ENCODE results near the gene AP1S1.
"Not testable (repeated sequence)": the region's sequence is repeated elsewhere in the genome, so short reads cannot be mapped to it uniquely, and the experiment has no call there.

Gene AP1S1

DNA sequence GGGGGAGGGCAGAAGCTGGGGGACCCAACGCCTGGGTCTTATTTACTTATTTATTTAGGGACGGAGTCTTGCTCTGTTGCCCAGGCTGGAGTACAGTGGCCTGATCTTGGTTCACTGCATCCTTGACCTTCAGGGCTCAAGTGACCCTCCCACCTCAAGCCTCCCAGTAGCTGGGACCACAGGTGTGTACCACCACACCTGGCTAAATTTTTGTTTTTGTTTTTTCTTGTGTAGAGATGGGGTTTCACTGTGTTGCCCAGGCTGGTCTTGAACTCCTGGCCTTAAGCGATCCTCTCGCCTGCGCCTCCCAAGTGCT lies 48.3 kb downstream of the AP1S1 start:
- DNase-seq, result no peak

DNA sequence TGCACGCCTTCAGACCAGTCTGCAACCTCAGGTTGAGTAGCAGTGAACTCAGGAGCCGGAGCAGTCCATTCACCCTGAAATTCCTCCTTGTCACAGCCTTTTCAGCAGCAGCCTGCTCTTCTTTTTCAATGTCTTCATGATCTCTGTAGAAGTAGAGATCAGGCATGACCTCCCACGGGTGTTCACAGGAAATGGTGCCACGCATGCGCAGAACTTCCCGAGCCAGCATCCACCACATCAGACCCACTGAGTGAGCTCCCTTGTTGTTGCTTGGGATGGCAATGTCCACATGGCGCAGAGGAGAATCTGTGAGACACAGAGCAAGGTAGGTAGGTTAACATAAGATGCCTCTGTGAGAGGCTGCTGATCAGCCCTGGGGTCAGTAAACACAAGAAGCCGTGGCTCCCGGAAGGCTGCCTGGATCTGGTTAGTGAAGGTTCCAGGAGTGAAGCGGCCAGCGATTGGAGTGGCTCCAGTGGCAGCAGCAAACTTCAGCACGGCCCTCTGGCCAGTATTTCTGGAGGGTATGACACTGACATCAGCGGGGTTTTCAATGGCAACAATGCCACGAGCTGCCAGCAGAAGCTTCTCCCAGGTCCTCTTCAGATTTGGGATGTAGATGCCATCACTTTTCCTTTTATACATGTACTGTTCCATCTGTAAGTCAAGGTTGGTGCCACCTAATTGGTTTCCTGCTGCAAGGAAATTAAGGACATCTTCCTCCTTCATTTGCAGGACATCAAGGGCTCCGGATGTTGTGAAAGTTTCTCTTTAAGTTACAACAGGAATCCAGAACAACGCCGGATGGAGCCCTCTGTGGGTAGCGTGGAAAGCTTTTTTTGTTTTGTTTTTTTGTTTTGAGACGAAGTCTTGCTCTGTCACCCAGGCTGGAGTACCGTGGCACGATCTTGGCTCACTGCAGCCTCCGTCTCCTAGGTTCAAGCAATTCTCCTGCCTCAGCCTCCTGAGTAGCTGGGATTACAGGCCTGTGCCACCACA lies 49.8 kb downstream of the AP1S1 start:
- not testable (repeated sequence) for DNase-seq

DNA sequence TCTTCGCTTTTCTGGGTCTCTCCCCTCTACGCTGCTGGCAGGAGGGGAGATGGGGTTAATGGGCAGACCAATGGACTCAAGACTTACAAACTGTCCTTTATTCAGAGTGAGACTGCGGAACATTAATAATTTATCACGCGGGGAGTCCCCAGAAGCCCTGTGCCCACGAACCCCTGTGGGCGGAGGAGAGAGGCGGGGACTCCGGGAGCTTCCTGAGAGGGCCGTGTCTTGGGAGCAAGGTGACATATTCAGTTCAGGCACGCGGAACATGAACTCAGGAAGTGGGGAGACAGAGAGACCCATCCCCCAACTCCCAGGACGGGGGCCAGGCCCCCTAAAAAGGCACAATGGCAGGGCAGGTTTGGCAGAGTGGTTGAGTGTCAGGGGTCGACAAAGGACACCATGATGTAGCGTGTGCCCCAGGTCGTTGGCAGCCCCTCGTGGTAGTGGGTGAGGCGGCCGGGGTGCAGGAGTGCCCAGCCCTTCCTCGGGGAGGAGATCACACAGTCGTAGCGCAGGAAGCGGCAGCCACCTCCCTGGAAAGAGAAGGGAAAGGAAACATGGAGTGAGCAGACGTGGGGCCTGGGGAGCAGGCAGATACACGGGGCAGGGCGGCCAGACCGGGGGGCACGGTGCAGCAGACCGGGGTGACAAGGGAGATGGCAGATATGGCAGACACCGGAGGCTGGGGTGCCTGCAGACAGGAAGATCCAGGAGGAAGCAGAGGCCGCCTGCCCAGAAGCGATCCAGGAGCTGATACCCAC lies 51.8 kb downstream of the AP1S1 start:
- no peak for DNase-seq

GRCh38 chr7:101206665-101207042 lies 52.4 kb downstream of the AP1S1 start:
- no peak for DNase-seq

GRCh38 chr7:101207459-101207858 lies 53.2 kb downstream of the AP1S1 start:
- DNase-seq, result no peak

DNA sequence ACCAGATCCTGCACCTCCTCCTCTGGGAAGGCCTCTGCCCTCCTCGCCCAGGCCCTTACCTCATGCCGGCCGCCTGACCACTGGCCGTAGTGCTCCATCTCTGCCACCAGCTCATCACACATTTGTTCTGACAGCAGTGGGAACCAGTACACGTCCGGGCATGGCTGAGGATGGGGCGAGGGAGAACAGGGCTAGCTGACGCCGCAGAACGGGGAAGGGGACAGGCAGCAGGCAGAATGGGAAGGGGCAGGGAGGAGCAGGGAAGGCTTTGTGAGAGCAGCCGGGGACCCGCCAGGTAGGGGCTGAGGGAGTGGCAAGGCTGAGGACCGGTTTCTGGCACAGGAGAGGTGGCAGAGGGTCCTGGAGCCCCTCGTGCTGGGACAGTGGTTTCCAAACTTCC lies 54.5 kb downstream of the AP1S1 start:
- no peak for DNase-seq

GRCh38 chr7:101210143-101210542 lies 55.9 kb downstream of the AP1S1 start:
- DNase-seq, result no peak

Measured in AML-193 (cell line).